H9 (cell line): Measurements from ENCODE around the gene NFYB. TPM values are rescaled to one million over a fixed set of nuclear protein-coding genes. Genes with fewer than 3 reads are reported as not detected.

ENCODE experiments used
- DNase-seq: peaks from one replicate; pipeline ENCODE4 v3.0.0-alpha.2; 2017
- H2AFZ ChIP-seq: one replicate; pipeline ENCODE4 v1.6.1; 2013; ENCODE audit warnings: mild to moderate bottlenecking, low read length, control low read depth, moderate library complexity
- H2AK5ac ChIP-seq: 2 replicates; pipeline ENCODE4 v1.6.1; 2013; ENCODE audit warnings: low read length, control low read depth, mixed read lengths; ENCODE audit not compliant: insufficient read length
- H2BK120ac ChIP-seq: one replicate; pipeline ENCODE4 v1.6.1; 2013; ENCODE audit warnings: low read depth, mild to moderate bottlenecking, low read length, control low read depth, inconsistent platforms; ENCODE audit not compliant: poor library complexity, severe bottlenecking
- H2BK12ac ChIP-seq: 2 replicates; pipeline ENCODE4 v1.6.1; 2013; ENCODE audit warnings: low read length, control low read depth, mixed read lengths, low read depth; ENCODE audit not compliant: insufficient read length
- H2BK15ac ChIP-seq: 2 replicates; pipeline ENCODE4 v1.6.1; 2013; ENCODE audit warnings: low read depth, low read length, control low read depth
- H2BK20ac ChIP-seq: one replicate; pipeline ENCODE4 v1.6.1; 2013; ENCODE audit warnings: low read depth, mild to moderate bottlenecking, low read length, control low read depth, inconsistent platforms; ENCODE audit not compliant: poor library complexity, severe bottlenecking
- H2BK5ac ChIP-seq: 2 replicates; pipeline ENCODE4 v1.6.1; 2013; ENCODE audit warnings: low read length, control low read depth, mixed read lengths; ENCODE audit not compliant: insufficient read length
- H3K14ac ChIP-seq: 2 replicates; pipeline ENCODE4 v1.6.1; 2013; ENCODE audit warnings: low read length, control low read depth; ENCODE audit not compliant: insufficient read depth
- H3K18ac ChIP-seq: 2 replicates; pipeline ENCODE4 v1.6.1; 2013; ENCODE audit warnings: low read depth, mild to moderate bottlenecking, mixed read lengths, low read length, control low read depth; ENCODE audit not compliant: insufficient read length
- H3K23ac ChIP-seq: 2 replicates; pipeline ENCODE4 v1.6.1; 2013; ENCODE audit warnings: low read length, control low read depth, mixed read lengths, low read depth; ENCODE audit not compliant: insufficient read length
- H3K23me2 ChIP-seq: 2 replicates; pipeline ENCODE4 v1.6.1; 2013; ENCODE audit warnings: low read depth, mild to moderate bottlenecking, mixed read lengths, low read length, control low read depth; ENCODE audit not compliant: insufficient read length, poor library complexity, severe bottlenecking
- H3K27ac ChIP-seq: 2 replicates; pipeline ENCODE4 v1.5.1; 2013; ENCODE audit warnings: low read length, control low read depth, mixed read lengths, low read depth; ENCODE audit not compliant: insufficient read length
- H3K27me3 ChIP-seq: 2 replicates; pipeline ENCODE4 v1.6.1; 2013; ENCODE audit warnings: low read length, control low read depth, inconsistent platforms; ENCODE audit not compliant: insufficient read depth
- H3K4ac ChIP-seq: 2 replicates; pipeline ENCODE4 v1.6.1; 2013; ENCODE audit warnings: low read depth, mild to moderate bottlenecking, control low read depth, inconsistent platforms, low read length, moderate library complexity
- H3K4me1 ChIP-seq: 2 replicates; pipeline ENCODE4 v1.6.1; 2013; ENCODE audit warnings: low read length, control low read depth, inconsistent platforms; ENCODE audit not compliant: insufficient read depth
- H3K4me2 ChIP-seq: 2 replicates; pipeline ENCODE4 v1.6.1; 2013; ENCODE audit warnings: low read length, control low read depth, mixed read lengths; ENCODE audit not compliant: insufficient read length, insufficient read depth
- H3K56ac ChIP-seq: 2 replicates; pipeline ENCODE4 v1.6.1; 2013; ENCODE audit warnings: low read depth, mild to moderate bottlenecking, mixed read lengths, low read length, control low read depth; ENCODE audit not compliant: insufficient read length
- H3K79me1 ChIP-seq: 2 replicates; pipeline ENCODE4 v1.6.1; 2013; ENCODE audit warnings: low read depth, mild to moderate bottlenecking, moderate library complexity, low read length, control low read depth, inconsistent platforms; ENCODE audit not compliant: insufficient read depth, poor library complexity, severe bottlenecking
- H3K79me2 ChIP-seq: 2 replicates; pipeline ENCODE4 v1.6.1; 2013; ENCODE audit warnings: low read length, control low read depth, inconsistent platforms; ENCODE audit not compliant: insufficient read depth
- H3K9ac ChIP-seq: 2 replicates; pipeline ENCODE4 v1.6.1; 2013; ENCODE audit warnings: low read length, control low read depth, mixed read lengths; ENCODE audit not compliant: insufficient read length; ENCODE audit errors: extremely low read depth
- H3K9me3 ChIP-seq: one replicate; pipeline ENCODE4 v1.6.1; 2013; ENCODE audit warnings: low read depth, low read length, inconsistent platforms; ENCODE audit not compliant: control insufficient read depth
- H3T11ph ChIP-seq: one replicate; pipeline ENCODE4 v1.6.1; 2013; ENCODE audit warnings: mild to moderate bottlenecking, low read length, control low read depth, inconsistent platforms
- H4K20me1 ChIP-seq: one replicate; pipeline ENCODE4 v1.6.1; 2013; ENCODE audit not compliant: control insufficient read depth, insufficient read length, insufficient read depth
- H4K5ac ChIP-seq: 2 replicates; pipeline ENCODE4 v1.6.1; 2013; ENCODE audit warnings: low read depth, mild to moderate bottlenecking, mixed read lengths, low read length, control low read depth; ENCODE audit not compliant: insufficient read length
- H4K8ac ChIP-seq: replicated peaks from 2 replicates; pipeline ENCODE4 v1.6.1; 2013; ENCODE audit warnings: low read length, control low read depth, mixed read lengths, low read depth; ENCODE audit not compliant: insufficient read length
- H4K91ac ChIP-seq: 2 replicates; pipeline ENCODE4 v1.6.1; 2013; ENCODE audit warnings: low read depth, mild to moderate bottlenecking, moderate library complexity, mixed read lengths, low read length, control low read depth; ENCODE audit not compliant: insufficient read length
- H3K27ac Mint-ChIP-seq, 3 experiments: 2 replicates in 2 of 3; 3 replicates in 1 of 3; pipeline ENCODE4 v1.8.0; 2020 to 2021; ENCODE audit warnings: mixed read lengths in 3 of 3, mild to moderate bottlenecking in 1 of 3, moderate library complexity in 1 of 3
- H3K27me3 Mint-ChIP-seq: 2 replicates; pipeline ENCODE4 v1.8.0; 2021; ENCODE audit warnings: low read depth, mild to moderate bottlenecking, moderate library complexity, mixed read lengths
- H3K36me3 Mint-ChIP-seq, 3 experiments: 2 replicates in 2 of 3; 3 replicates in 1 of 3; pipeline ENCODE4 v1.8.0; 2020 to 2021; ENCODE audit warnings: low read depth in 3 of 3, mixed read lengths in 3 of 3; ENCODE audit not compliant: insufficient read depth in 1 of 3
- H3K4me1 Mint-ChIP-seq, 2 experiments: 2 replicates each; pipeline ENCODE4 v1.8.0; 2020; ENCODE audit warnings: mixed read lengths in 2 of 2
- H3K4me3 Mint-ChIP-seq, 2 experiments: 2 replicates in 1 of 2; 3 replicates in 1 of 2; pipeline ENCODE4 v1.8.0; 2020 to 2021; ENCODE audit warnings: mild to moderate bottlenecking in 2 of 2, mixed read lengths in 2 of 2, moderate library complexity in 1 of 2
- H3K9me3 Mint-ChIP-seq, 2 experiments: 2 replicates in 1 of 2; 3 replicates in 1 of 2; pipeline ENCODE4 v1.8.0; 2020; ENCODE audit warnings: mild to moderate bottlenecking in 2 of 2, mixed read lengths in 2 of 2, moderate library complexity in 1 of 2
- WGBS: extraction: QIAGEN DNeasy Blood & Tissue Kit; methylation state at CpG from one replicate; pipeline ENCODE4 v1.1.7; 2013; ENCODE audit warnings: missing lambda C conversion rate, low lambda C conversion rate, mixed read lengths; ENCODE audit not compliant: insufficient read length; ENCODE audit errors: extremely low coverage; 5-methylcytosine and 5-hydroxymethylcytosine counted together
- total RNA-seq: library from RNA; stranded (reverse); gene quantifications from 2 replicates; pipeline ENCODE4 v1.2.1, GENCODE V29; 2021
- TF ChIP-seq, protein P1 (sequence below): fragments of 200-600 bp; sonication (generic); conservative IDR thresholded peaks from 3 replicates; pipeline ENCODE4 v1.8.0; 2021; ENCODE audit warnings: antibody characterized with exemption, mild to moderate bottlenecking

Gene NFYB
- total RNA-seq, 1 experiment from 2014 or later, result 52.5 TPM

GRCh38 chr12:104095289-104095688 is 42.7 kb downstream of the NFYB start:
- Histone ChIP-seq H4K91ac (no peak overlapping the region), H3T11ph (no peak overlapping the region), H4K5ac (no peak overlapping the region), H3K14ac (no peak overlapping the region), H4K20me1 (no peaks in the 10 kb centered on the region), H2BK20ac (no peak overlapping the region), H2AFZ (no peak overlapping the region), H2BK12ac (no peak overlapping the region), H3K56ac (no peak overlapping the region), H3K4ac (no peak overlapping the region), H2BK120ac (no peak overlapping the region), H2BK15ac (no peak overlapping the region), H3K79me1 (no peaks in the 10 kb centered on the region), H3K18ac (no peak overlapping the region), H3K27ac (no peak overlapping the region), H3K27me3 (no peaks in the 10 kb centered on the region), H3K9me3 (no peaks in the 10 kb centered on the region), H3K9ac (no peak overlapping the region), H3K23ac (no peak overlapping the region), H3K23me2 (no peaks in the 10 kb centered on the region), H4K8ac (no peak overlapping the region), H3K4me2 (no peak overlapping the region), H3K4me1 (no peaks in the 10 kb centered on the region), H3K79me2 (no peaks in the 10 kb centered on the region), H2AK5ac (no peak overlapping the region), H2BK5ac (no peak overlapping the region)
- WGBS, result no CpG with 5 or more reads among the region's 1 CpG
- DNase-seq, result no peak
- Mint-ChIP-seq H3K4me3 (no peak overlapping the region), H3K4me1 (peaks cover 8 to 11% of the 10 kb centered on the region in 2 experiments; a peak in 3 of 4 replicates), H3K27me3 (no peaks in the 10 kb centered on the region), H3K36me3 (peaks cover 0 to 6% (median 5%) of the 10 kb centered on the region in 3 experiments; a peak in 4 of 7 replicates), H3K9me3 (no peaks in the 10 kb centered on the region; a peak in 1 of 5 replicates), H3K27ac (no peak overlapping the region)
- TF ChIP-seq, protein P1, sequence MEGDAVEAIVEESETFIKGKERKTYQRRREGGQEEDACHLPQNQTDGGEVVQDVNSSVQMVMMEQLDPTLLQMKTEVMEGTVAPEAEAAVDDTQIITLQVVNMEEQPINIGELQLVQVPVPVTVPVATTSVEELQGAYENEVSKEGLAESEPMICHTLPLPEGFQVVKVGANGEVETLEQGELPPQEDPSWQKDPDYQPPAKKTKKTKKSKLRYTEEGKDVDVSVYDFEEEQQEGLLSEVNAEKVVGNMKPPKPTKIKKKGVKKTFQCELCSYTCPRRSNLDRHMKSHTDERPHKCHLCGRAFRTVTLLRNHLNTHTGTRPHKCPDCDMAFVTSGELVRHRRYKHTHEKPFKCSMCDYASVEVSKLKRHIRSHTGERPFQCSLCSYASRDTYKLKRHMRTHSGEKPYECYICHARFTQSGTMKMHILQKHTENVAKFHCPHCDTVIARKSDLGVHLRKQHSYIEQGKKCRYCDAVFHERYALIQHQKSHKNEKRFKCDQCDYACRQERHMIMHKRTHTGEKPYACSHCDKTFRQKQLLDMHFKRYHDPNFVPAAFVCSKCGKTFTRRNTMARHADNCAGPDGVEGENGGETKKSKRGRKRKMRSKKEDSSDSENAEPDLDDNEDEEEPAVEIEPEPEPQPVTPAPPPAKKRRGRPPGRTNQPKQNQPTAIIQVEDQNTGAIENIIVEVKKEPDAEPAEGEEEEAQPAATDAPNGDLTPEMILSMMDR, result no peak
